HS-5 (cell line): ENCODE measurements around the gene TNPO3.
"Not testable (repeated sequence)": the region's sequence is repeated elsewhere in the genome, so short reads cannot be mapped to it uniquely, and the experiment has no call there.

Experiments used
- DNase-seq: peaks from one replicate; pipeline ENCODE4 v3.0.0-alpha.2; 2012; ENCODE audit warnings: low read depth

Gene TNPO3

DNA sequence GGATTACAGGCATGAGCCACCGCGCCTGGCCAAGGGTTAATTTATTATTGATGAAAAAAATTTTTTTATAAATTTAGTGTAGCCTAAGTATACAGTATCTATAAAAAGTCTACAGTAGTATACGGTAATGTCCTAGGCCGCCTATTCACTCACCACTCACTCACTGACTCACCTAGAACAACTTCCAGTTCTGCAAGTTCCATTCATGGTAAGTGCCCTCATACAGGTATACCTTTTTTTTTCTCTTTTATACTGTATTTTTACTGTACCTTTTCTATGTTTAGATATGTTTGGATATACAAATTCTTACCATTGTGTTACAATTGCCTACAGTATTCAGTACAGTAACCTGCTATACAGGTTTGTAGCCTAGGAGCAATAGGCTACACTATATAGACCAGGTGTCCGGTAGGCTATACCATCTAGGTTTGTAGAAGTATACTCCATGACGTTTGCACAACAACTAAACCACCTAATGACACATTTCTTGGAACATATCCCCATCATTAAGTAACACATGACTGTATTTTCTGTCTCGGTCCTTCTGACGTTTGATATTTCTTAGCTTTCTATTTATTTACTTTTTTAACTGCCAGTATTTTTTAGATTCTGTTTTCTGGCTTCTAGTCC, 93.8 kb downstream of the TNPO3 start:
- no peak for DNase-seq

DNA sequence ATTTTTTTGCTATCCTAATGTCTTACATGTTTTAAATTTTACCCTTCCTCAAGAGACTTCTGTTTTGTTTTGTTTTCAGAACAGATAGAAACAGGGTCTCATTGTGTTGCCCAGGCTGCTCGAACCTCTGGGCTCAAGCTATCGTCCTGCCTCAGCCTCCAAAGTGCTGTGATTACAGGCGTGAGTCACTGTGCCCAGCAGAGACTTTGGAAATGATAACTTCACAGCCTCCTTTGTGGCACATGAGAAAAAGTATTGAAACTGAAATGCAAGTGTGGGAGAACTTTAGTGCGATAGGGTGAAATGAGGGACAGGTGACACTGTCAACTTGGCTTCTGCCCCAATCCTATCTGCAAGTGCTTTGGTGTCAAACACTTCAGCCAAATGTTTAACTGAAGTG, 95.6 kb downstream of the TNPO3 start:
- no peak for DNase-seq

DNA sequence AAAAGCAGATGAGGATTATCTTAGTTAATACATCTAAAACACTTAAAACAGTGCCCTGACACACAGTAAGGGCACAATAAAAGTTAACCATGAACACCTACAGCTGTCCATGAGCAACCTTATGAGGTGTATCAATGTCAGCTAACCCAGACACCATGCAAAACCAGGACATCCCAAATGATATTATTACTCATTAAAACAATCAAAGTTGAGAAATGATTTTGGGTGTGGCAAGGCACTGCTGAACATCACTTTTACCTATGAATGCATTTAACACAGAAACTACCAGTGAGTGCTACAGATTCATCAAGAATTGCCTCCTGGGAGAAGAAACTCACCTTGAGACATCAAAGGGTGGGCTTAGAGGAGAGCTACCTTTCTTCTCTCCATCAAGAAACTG, 98.9 kb downstream of the TNPO3 start:
- no peak for DNase-seq

DNA sequence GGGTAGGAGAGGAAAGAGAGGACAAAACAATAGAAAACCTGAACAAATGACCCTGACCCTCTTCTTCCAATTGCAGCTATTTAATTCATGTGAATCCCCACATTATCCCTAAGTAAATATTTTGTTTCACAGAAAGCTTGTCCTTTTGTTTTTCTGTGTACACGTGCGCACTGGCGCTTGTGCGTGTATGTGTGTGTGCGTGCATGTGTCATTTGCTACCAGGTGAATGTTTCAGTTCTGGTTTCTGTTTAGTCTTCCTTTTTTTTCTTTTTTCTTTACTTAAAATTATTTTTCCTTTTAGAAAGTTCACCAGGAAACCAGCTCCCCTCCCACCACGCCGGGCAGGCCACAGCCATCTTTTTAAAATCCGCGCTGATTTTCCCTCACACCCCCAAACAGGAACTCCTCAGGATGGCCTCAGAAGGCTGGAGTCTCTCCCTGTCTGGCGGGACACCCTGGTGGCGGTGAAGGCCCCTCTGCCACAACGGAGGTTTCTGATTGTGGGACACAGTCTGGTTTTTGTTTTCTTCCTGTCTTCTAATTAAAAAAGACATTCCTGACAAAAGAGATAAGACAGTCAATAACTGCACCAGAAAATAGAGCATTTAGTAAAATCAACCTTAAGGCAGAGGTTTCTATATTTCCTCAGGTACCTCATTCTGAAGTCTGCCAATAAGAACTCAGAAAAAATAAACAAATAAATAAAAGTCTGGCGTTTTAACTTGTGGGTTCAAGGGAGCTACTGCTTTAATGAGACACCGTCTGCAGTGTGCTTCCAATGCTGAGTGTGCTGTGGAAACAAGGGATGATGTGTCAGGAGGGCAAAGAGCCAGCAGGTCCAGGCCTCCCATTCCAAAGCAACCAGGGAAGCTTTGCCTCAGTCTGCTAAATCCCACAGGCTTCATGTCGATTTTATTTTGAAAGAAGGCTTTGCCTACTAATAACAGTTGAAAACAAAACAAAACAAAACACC, 99.8 kb downstream of the TNPO3 start:
- no peak for DNase-seq

DNA sequence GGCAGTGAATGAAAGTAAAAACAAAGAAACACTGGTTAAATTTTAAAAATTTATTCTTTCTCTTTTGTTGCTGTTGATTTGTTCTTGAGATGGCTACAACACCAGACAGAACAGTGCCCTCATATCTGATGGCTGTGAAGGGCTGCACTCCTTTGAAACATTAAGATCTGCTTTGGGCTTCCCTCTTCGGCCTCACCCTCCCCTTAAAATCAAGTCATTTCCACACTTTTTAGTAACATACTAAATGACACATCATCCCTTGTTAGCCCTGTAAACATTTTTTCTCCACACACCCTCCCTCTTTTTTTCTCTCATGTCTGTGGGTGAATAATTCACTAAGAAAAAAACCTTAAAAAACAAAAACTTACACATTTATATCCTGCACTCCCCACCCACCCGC, 100.8 kb downstream of the TNPO3 start:
- DNase-seq = no peak

DNA sequence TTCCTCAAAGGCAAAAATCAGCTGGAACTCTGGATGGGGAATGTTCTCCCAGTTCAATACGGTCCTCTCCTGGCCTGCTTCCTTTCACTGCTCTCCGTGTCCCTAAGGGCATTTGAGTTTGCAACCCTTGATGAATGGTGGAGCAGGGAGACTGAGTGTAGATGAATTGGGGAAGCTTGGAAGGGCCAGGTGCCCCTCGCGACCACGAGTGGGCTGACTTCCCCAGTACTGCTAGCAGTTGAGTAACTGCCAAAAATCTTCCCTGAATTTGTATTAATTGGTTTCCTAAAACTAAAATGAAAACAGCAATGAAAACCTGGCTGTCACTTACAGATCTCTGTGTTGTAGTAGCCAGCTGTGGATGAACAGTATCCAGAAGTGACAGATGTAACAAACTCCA, 103.6 kb downstream of the TNPO3 start:
- DNase-seq = no peak

DNA sequence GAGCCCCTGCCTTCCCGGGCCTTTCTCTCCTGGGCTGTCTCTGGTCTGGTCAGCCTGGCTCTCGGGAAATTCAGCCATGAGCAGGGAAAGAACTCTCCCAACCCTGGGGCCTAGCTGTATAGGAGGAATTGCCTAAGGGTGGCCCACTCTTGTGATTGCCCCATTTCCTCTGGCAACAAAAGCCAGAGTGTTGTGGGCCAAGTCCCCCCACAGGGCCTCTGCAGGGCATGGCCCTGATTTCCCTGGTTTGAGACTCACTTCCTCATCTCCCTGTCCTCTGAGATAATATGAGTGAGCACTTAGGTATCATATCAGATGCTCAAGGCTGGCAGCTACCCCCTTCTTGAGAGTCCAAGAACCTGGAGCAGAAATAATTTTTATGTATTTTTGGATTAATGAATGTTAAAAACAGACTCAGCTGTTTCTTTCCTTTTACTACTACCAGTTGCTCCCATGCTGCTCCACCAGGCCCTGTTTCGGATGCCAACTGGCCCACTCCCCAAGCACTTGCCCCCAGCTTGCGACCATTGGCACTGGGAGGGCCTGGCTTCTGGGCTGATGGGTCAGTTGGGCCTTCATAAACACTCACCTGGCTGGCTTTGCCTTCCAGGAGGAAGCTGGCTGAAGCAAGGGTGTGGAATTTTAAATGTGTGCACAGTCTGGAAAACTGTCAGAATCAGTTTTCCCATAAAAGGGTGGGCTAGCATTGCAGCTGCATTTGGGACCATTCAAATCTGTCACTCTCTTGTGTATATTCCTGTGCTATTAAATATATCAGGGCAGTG, 105.7 kb downstream of the TNPO3 start:
- DNase-seq = no peak

DNA sequence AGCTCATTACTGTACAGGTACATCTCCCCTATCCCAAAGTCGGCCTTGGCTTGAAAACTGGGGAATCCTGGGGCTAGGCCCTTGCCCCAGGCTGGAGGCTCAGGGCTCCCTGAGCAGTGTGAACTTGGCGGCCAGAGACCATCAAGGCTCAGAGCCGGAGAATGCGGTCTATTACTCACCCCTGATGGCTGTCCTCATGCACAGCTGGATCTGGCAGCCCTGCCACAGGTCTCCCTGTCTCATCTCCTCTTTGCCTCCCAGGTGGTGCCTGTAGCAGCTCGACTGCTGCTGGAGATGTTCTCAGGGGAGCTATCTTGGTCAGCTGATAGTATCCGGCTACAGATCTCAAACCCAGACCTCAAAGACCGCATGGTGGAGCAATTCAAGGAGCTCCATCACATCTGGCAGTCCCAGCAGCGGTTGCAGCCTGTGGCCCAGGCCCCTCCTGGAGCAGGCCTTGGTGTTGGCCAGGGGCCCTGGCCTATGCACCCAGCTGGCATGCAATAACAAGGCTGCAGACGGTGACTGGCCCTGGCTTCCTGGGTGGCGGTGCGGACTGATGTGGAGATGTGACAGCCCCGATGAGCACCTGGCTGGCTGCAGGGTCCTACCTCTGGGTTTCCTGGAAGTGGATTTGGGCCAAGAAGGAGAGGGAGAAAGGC, 106.5 kb downstream of the TNPO3 start:
- no peak for DNase-seq

DNA sequence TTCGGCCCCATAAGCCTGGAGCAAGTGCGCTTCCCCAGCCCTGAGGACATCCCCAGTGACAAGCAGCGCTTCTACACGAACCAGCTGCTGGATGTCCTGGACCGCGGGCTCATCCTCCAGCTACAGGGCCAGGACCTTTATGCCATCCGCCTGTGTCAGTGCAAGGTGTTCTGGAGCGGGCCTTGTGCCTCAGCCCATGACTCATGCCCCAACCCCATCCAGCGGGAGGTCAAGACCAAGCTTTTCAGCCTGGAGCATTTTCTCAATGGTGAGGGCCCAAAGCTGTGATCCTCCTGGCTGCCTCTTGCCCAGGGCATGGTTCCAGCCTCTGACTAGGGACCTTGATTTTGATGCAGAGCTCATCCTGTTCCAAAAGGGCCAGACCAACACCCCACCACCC, 107.1 kb downstream of the TNPO3 start:
- DNase-seq = no peak

DNA sequence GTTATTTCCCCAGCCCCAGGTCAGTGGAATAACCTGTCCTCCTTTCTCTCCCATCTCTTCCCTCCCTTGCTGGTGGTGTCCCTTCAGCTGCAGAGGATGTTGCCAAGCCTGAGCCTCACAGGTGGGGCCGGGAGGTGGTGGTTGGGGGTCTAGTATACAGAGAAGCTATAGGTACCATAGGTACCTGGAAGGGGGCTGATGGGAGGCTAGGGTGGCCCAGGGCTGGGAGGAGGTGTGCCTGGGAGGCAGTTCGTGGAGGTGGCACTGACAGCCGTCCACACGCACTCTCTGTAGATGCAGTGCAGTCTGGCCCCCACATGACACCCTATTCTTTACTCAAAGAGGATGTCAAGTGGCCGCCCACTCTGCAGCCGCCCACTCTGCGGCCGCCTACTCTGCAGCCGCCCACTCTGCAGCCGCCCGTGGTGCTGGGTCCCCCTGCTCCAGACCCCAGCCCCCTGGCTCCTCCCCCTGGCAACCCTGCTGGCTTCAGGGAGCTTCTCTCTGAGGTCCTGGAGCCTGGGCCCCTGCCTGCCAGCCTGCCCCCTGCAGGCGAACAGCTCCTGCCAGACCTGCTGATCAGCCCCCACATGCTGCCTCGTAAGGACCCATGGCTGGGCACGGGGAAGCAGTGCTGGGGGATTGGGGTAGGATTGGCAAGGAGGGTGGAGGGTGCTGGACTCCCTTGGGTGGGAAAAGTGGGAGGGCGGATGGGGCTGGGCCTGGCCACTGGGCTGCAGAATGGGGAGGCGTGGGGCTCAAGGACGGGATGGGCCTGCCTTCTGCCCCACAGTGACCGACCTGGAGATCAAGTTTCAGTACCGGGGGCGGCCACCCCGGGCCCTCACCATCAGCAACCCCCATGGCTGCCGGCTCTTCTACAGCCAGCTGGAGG, 107.7 kb downstream of the TNPO3 start:
- DNase-seq = no peak

DNA sequence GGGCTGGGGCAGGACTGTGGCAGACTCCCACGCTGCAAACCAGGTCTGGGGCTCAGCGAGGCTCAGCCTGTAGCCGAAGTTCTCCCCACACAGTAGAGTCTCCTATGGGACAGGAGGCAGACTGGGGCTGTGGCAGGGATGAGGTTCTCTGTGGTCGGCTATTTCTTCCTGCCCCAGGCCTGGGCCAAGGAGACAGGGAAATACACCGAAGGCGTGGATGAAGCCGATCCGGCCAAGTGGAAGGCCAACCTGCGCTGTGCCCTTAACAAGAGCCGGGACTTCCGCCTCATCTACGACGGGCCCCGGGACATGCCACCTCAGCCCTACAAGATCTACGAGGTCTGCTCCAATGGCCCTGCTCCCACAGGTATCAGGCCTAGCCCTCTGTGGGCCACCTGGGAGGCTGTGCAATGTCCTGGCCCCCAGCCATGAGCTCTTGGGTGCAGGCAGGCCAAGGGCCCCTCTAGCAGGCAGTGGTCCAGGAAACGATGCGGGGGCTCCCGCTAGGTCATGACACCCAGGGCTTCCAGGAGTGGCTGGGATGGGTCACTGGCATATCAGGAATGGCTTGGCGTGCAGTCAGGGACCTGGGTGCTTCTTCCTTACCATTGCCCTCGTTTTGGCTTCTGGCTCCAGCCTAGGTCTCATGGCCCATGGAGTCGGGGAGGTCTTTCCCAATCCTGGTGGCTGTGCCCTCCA, 109.1 kb downstream of the TNPO3 start:
- DNase-seq = no peak

DNA sequence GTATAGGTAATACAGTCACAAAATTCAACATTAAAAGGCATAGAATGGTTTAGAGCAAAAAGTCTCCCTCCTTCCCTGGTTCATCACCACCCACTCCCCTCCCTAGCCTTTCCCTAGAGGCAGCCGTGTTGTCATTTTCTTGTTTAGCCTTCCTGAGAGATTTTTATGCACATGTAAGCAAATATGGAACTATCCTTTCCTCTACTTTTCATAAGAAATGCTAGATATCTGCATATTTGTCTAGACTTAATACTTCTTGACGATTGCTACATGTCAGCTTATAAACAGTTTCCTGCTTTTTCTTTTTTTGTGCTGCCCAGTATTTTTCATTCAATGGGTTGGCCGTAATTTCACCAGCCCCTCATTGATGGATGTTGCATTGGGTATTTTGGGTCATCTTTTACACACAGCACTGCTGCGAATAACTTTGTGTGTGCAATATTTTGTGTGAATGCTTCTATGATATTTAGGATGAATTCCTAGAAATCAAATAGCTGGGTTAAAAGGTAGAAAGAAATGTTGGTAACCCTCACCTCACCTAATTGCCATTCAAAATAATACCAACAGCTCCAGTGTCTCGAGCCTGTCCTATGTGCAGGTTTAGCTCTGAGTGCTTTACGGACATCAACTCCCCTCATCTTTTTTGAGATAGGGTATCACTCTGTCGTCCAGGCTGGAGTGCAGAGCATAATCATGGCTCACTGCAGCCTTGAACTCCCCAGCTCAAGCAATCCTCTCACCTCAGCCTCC, 110.2 kb downstream of the TNPO3 start:
- DNase-seq = no peak

DNA sequence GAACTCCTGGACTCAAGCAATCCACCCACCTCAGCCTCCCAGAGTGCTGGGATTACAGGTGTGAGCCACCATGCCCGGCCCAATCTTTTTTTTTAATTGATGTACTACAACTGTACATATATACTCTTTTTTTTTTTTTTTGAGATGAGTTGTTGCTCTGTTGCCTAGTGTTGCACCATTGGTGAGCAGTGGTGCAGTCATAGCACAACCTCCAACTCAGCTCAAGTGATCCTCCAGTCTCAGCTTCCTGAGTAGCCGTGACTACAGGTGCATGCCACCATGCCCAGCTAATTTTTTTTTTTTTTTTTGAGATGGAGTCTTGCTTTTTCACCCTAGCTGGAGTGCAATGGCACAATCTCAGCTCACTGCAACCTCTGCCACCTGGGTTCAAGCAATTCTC, 111.7 kb downstream of the TNPO3 start:
- not testable (repeated sequence) for DNase-seq

DNA sequence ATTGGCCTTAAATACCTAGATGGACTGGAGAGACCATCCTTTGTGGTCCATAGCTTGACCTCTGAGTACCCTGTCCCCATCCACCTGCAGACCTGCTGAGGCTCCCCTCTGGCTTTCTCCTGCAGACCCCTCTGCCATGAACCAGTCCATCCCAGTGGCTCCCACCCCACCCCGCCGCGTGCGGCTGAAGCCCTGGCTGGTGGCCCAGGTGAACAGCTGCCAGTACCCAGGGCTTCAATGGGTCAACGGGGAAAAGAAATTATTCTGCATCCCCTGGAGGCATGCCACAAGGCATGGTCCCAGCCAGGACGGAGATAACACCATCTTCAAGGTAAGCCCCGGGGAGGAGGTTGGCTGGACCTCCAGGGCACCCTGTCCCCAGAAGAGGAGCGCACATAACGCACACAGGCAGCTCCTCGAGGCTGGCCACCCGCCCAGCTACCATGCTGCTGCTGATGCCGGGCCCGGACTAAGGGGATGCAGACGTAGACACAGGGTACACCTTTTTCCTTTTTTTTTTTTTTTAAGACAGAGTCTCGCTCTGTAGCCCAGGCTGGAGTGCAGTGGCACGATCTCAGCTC, 112.9 kb downstream of the TNPO3 start:
- no peak for DNase-seq

DNA sequence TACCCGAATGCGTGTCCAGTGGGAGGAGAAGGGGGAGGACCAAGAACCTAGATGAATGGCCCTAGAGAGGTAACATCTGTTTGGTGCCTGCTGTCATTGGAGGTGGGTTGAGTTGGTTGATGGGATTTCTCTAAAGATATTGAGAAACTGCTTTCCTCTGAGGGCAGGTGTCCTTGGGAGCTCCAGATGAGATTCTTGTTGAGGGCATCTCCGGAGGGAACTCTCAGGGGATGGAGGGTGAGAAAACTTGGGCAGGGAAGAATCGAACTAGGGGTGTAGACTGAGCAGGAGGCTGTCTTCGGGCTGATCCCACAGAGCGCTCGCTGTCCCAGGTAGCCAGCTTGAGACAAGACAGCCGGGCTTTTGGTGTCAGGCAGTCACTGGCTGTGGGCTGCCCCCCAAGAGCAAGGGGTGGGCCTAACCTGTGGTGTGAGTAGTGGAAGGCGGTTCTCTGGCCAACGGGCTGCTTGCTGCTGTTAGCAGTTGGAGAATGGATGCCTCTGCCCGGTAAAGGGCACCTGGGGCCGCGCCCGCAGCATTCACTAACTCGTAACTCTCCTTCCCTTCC, 113.5 kb downstream of the TNPO3 start:
- DNase-seq = no peak

DNA sequence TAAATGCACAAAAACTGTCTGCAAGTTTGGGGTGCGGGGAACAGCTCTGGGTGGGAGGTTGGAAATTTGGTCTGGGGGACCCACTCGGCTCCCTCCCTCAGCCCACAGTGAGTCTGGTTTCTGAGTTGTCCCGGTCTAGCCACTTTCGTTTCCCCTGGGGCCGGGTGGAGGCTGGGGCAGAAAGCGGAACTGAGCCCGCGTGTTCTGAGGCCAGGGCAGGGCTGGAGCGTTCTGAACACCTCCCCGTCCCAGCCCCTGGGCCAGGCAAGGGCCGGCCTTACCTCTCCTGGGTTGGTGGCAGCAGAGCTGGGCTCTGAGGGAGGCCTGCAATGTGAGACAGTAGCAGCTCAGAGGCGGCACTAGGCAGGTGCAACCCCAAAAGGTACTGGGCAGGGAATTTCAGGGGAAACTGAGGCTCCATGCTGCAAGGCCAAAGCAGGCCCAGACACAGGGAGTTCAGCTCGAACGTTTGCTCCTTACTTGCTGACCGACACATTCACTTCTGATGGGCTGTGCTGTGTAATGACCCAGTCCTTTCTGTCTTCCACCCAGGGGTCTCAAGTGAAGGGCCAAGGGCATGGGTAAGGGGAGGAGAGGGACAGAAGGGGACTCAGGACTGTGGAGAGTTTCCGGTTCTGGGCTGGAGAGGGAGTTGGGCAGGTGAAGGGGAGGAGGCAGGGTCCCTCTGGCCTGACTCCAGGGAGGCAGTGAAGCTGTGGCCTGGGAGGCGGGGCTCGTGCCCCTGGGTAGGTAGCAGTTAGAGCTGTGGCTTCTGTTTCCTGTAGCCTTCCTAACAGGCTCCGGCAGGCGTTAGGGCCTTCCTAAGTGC, 114.2 kb downstream of the TNPO3 start:
- DNase-seq = no peak

DNA sequence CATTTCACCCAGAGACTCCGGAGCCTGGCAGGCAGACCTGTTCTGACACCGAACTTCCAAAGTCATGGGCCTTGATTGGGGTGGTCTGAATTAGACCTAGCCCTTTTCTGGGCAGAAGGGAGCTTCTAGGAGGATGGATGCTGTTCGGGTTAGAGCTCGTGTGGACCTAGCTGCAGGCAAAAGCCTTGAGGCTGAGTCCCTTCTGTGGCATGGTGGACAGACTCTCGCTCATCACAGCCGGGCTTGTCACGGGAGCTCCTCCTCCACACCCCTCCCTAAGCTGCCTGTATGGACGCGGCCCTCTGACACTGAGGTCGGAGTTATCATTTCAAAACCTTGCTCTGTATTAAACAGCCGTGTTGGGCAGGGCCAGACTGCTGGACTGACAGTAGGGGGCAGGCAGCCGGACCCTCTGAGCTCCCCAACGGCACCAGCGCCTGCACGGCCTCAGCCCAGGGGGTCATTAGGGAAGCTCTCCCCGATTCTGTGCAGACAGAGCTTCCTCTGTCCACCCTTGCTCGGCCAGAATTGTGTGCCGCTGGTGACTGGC, 115.0 kb downstream of the TNPO3 start:
- no peak for DNase-seq
